ENCODE results near the gene FDXACB1. TPM values are rescaled to one million over a fixed set of nuclear protein-coding genes. Genes with fewer than 3 reads are reported as not detected.

The FDXACB1 gene
- total and polyA plus RNA-seq, 5 donors from 2014 or later = 2.7 to 8.3 (median 5.5) TPM

DNA sequence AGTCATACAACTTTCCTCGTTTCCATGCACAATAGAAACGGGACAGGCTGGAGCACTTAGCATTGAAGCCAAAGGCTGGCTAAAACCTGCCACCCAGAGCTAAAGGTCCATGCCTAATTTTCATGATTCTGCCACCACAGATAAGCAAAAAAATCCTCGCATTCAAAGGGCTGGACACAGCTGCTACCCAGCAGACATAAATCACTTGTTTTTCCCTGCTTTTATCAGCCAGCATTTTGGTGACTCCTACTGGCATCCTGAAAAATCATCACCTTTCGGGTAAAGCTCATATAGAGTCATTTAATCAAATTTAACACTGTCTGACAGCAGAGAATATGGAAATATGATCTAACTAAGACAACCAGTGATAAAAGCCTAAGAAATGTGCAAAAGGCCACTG lies 45.4 kb downstream of the FDXACB1 start:
- Histone ChIP-seq H3K4me3 (ENCODE audit: low read depth, low read length) (no peak overlapping the region), H3K36me3 (ENCODE audit: control insufficient read depth, insufficient read depth, low read length) (peaks cover 42% of the 10 kb centered on the region), H3K9me3 (ENCODE audit: control insufficient read depth in 2 of 2, low read length in 2 of 2) (no peaks in the 10 kb centered on the region), H3K27me3 (ENCODE audit: control insufficient read depth, insufficient read depth, low read length) (no peaks in the 10 kb centered on the region), H3K4me1 (ENCODE audit: control insufficient read depth, insufficient read depth, low read length, poor library complexity, severe bottlenecking) (no peaks in the 10 kb centered on the region), H3K27ac (ENCODE audit: insufficient read depth, low read length, poor library complexity, severe bottlenecking) (no peak overlapping the region)
- peaks cover 0 to 1% (median 0%) of the 10 kb centered on the region in 7 donors for H3K9me3 Mint-ChIP-seq
- DNase-seq = no peak
- ATAC-seq (ENCODE audit: low read depth in 2 of 2) = no peak
- H3K27ac Mint-ChIP-seq = no peak overlapping the region
- H3K4me1 Mint-ChIP-seq = peaks cover 0 to 21% (median 0%) of the 10 kb centered on the region in 4 donors
- peaks cover 54% of the 10 kb centered on the region for H3K36me3 Mint-ChIP-seq
- no peaks in the 10 kb centered on the region for H3K27me3 Mint-ChIP-seq
- no peak overlapping the region for H3K4me3 Mint-ChIP-seq

- Mint-ChIP-seq H3K4me3 (no peak overlapping the region), H3K27me3 (no peaks in the 10 kb centered on the region), H3K4me1 (peaks cover 0 to 22% (median 0%) of the 10 kb centered on the region in 4 donors), H3K36me3 (peaks cover 47% of the 10 kb centered on the region), H3K9me3 (no peaks in the 10 kb centered on the region), H3K27ac (no peak overlapping the region)
- no peaks in the 10 kb centered on the region for H3K9me3 ChIP-seq (ENCODE audit: control insufficient read depth in 2 of 2, low read length in 2 of 2)
- H3K36me3 ChIP-seq (ENCODE audit: control insufficient read depth, insufficient read depth, low read length) = peaks cover 14% of the 10 kb centered on the region
- no peak overlapping the region for H3K27ac ChIP-seq (ENCODE audit: insufficient read depth, low read length, poor library complexity, severe bottlenecking)
- DNase-seq (peak in 1 of 3 donors; percentile 7), ATAC-seq (ENCODE audit: low read depth in 2 of 2) (no peak)
- no peak overlapping the region for H3K4me3 ChIP-seq (ENCODE audit: low read depth, low read length)
- no peaks in the 10 kb centered on the region for H3K4me1 ChIP-seq (ENCODE audit: control insufficient read depth, insufficient read depth, low read length, poor library complexity, severe bottlenecking)
- no peaks in the 10 kb centered on the region for H3K27me3 ChIP-seq (ENCODE audit: control insufficient read depth, insufficient read depth, low read length)
Observed at GRCh38 chr11:111829185-111829968, 49.6 kb downstream of the FDXACB1 start.

DNA sequence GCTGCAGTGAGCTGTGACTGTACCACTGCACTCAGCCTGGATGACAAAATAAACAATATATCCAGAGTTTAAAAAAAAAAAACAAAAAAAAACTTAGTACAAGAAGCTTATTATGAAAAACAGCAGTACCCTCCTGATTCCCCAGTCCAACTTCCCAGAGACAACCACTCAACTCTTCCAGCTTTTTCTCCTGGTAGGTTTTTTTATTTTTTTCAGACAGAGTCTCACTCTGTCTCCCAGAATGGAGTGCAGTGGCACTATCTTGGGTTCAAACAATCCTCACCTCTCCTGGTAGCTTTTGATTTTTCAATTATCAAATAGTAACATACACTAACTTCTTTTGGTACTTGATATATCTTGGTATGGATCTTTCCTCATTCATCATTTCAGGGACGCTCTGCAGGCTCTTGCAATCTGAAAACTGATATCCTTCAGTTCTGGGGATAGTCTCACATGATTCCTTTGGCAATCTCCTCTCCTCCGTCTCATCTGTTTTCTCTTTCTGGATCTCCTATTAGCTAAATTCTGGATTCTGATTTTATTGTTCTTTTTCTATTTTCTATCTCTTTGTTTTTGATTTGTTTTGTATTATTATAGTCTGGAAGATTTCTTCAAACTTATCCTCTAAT lies 52.5 kb downstream of the FDXACB1 start:
- Histone ChIP-seq H3K27me3 (ENCODE audit: control insufficient read depth, insufficient read depth, low read length) (no peaks in the 10 kb centered on the region), H3K4me1 (ENCODE audit: control insufficient read depth, insufficient read depth, low read length, poor library complexity, severe bottlenecking) (no peaks in the 10 kb centered on the region), H3K4me3 (ENCODE audit: low read depth, low read length) (no peak overlapping the region), H3K36me3 (ENCODE audit: control insufficient read depth, insufficient read depth, low read length) (peaks cover 8% of the 10 kb centered on the region), H3K27ac (ENCODE audit: insufficient read depth, low read length, poor library complexity, severe bottlenecking) (no peak overlapping the region), H3K9me3 (ENCODE audit: control insufficient read depth in 2 of 2, low read length in 2 of 2) (no peaks in the 10 kb centered on the region)
- Mint-ChIP-seq H3K36me3 (peaks cover 43% of the 10 kb centered on the region), H3K4me3 (no peak overlapping the region), H3K9me3 (no peaks in the 10 kb centered on the region), H3K27ac (peak overlapping the region in 2 of 3 donors; percentile 20 to 74), H3K27me3 (no peaks in the 10 kb centered on the region), H3K4me1 (peaks cover 0 to 22% (median 0%) of the 10 kb centered on the region in 4 donors)
- ATAC-seq (ENCODE audit: low read depth in 2 of 2) (no peak), DNase-seq (no peak)

Other genes with a start within 250 kb of the FDXACB1 start
- 45.9 TPM for gene PPP2R1B, start 112.8 kb downstream of the FDXACB1 start, total RNA-seq
- gene PPP2R1B, start 112.8 kb downstream of the FDXACB1 start, polyA plus RNA-seq = 10 to 100 TPM; 16.5 to 23.7 (median 21.4) TPM
- 30.6 TPM for gene ALG9, start 7.6 kb downstream of the FDXACB1 start, total RNA-seq
- gene ALG9, start 7.6 kb downstream of the FDXACB1 start, polyA plus RNA-seq = 10 to 100 TPM; 13.9 to 18.4 (median 15.4) TPM
- gene CFAP68, start 376 bp upstream of the FDXACB1 start, total RNA-seq = 8.3 TPM
- 10 to 100 TPM; 24.6 to 44.6 (median 27.4) TPM for gene CFAP68, start 376 bp upstream of the FDXACB1 start, polyA plus RNA-seq
- not detected for gene CRYAB, start 32.6 kb upstream of the FDXACB1 start, total RNA-seq
- gene CRYAB, start 32.6 kb upstream of the FDXACB1 start, polyA plus RNA-seq = not detected
- gene HSPB2, start 33.6 kb upstream of the FDXACB1 start, total RNA-seq = not detected
- gene HSPB2, start 33.6 kb upstream of the FDXACB1 start, polyA plus RNA-seq = not detected
- not detected for gene C11orf52, start 39.7 kb upstream of the FDXACB1 start, total RNA-seq
- under 1 TPM in 1 of 4 donors, not detected in 3; 0.41 TPM for gene C11orf52, start 39.7 kb upstream of the FDXACB1 start, polyA plus RNA-seq
- gene DIXDC1, start 58.2 kb upstream of the FDXACB1 start, total RNA-seq = 3.9 TPM
- 1 to 10 TPM in 3 of 4 donors, under 1 TPM in 1; 0.78 to 1.5 (median 1.3) TPM for gene DIXDC1, start 58.2 kb upstream of the FDXACB1 start, polyA plus RNA-seq
- gene DLAT, start 146.2 kb upstream of the FDXACB1 start, total RNA-seq = 16.3 TPM
- gene DLAT, start 146.2 kb upstream of the FDXACB1 start, polyA plus RNA-seq = 10 to 100 TPM; 22.8 to 26.8 (median 24.2) TPM
- gene PIH1D2, start 194.9 kb upstream of the FDXACB1 start, total RNA-seq = 0.47 TPM
- gene PIH1D2, start 194.9 kb upstream of the FDXACB1 start, polyA plus RNA-seq = not detected
- gene NKAPD1, start 195.1 kb upstream of the FDXACB1 start, total RNA-seq = 11.2 TPM
- gene NKAPD1, start 195.1 kb upstream of the FDXACB1 start, polyA plus RNA-seq = 10 to 100 TPM; 11.0 to 13.1 (median 11.8) TPM
- 14.5 TPM for gene TIMM8B, start 207.6 kb upstream of the FDXACB1 start, total RNA-seq
- gene TIMM8B, start 207.6 kb upstream of the FDXACB1 start, polyA plus RNA-seq = 10 to 100 TPM; 60.8 to 91.3 (median 75.0) TPM
- gene SDHD, start 207.7 kb upstream of the FDXACB1 start, total RNA-seq = 37.0 TPM
- 100 to 1,000 TPM; 148 to 200 (median 182) TPM for gene SDHD, start 207.7 kb upstream of the FDXACB1 start, polyA plus RNA-seq